ENCODE data around the gene SRD5A3. TPM values are rescaled to one million over a fixed set of nuclear protein-coding genes. Genes with fewer than 3 reads are reported as not detected.

Gene SRD5A3
- total RNA-seq, 1 donor from 2014 or later: 39.5 TPM

GRCh38 chr4:55363691-55364351 lies 17.8 kb downstream of the SRD5A3 start:
- Histone ChIP-seq H3K9ac (ENCODE audit: low read length) (no peak overlapping the region), H2AFZ (ENCODE audit: low read depth, low read length) (no peak overlapping the region), H3K36me3 (ENCODE audit: insufficient read depth, low read length) (no peaks in the 10 kb centered on the region), H3K79me2 (ENCODE audit: insufficient read depth, low read length) (no peaks in the 10 kb centered on the region), H3K4me3 (ENCODE audit: insufficient read depth, low read depth, low read length) (no peak overlapping the region), H3K9me3 (ENCODE audit: insufficient read depth, low read depth, low read length) (no peaks in the 10 kb centered on the region), H4K20me1 (ENCODE audit: insufficient read depth, low read length) (no peaks in the 10 kb centered on the region), H3K27me3 (ENCODE audit: insufficient read depth, low read length) (no peaks in the 10 kb centered on the region), H3K4me1 (ENCODE audit: insufficient read depth, low read length) (peaks cover 13% of the 10 kb centered on the region), H3K27ac (ENCODE audit: low read depth, low read length) (no peak overlapping the region), H3K4me2 (ENCODE audit: low read length) (no peak overlapping the region)
- Mint-ChIP-seq H3K36me3 (ENCODE audit: low read depth, unreplicated experiment) (peaks cover 15% of the 10 kb centered on the region), H3K4me1 (ENCODE audit: low read depth, unreplicated experiment) (peaks cover 2% of the 10 kb centered on the region), H3K4me3 (ENCODE audit: unreplicated experiment) (no peak overlapping the region), H3K9me3 (ENCODE audit: unreplicated experiment) (no peaks in the 10 kb centered on the region), H3K27ac (ENCODE audit: unreplicated experiment) (no peak overlapping the region), H3K27me3 (ENCODE audit: low read depth, unreplicated experiment) (no peaks in the 10 kb centered on the region)
- FAIRE-seq (peak; percentile 41), DNase-seq (ENCODE audit: low read depth) (no peak)
- TF ChIP-seq EZH2 (IDR thresholded peaks at IDR 0.05; ENCODE audit: insufficient read depth, low read length): no peak
- TF ChIP-seq CTCF (IDR thresholded peaks at IDR 0.05; ENCODE audit: insufficient read depth, low read depth, low read length): no peak

- H3K27me3 ChIP-seq (ENCODE audit: insufficient read depth, low read length): no peaks in the 10 kb centered on the region
- H3K9ac ChIP-seq (ENCODE audit: low read length): no peak overlapping the region
- no peak overlapping the region for H3K4me3 Mint-ChIP-seq (ENCODE audit: unreplicated experiment)
- no peaks in the 10 kb centered on the region for H3K9me3 ChIP-seq (ENCODE audit: insufficient read depth, low read depth, low read length)
- H3K4me1 Mint-ChIP-seq (ENCODE audit: low read depth, unreplicated experiment): no peaks in the 10 kb centered on the region
- no peak overlapping the region for H3K27ac ChIP-seq (ENCODE audit: low read depth, low read length)
- no peaks in the 10 kb centered on the region for H3K27me3 Mint-ChIP-seq (ENCODE audit: low read depth, unreplicated experiment)
- no peak for TF ChIP-seq EZH2 (IDR thresholded peaks at IDR 0.05; ENCODE audit: insufficient read depth, low read length)
- no peak for TF ChIP-seq CTCF (IDR thresholded peaks at IDR 0.05; ENCODE audit: insufficient read depth, low read depth, low read length)
- H3K4me1 ChIP-seq (ENCODE audit: insufficient read depth, low read length): peaks cover 6% of the 10 kb centered on the region
- FAIRE-seq (no peak), DNase-seq (ENCODE audit: low read depth) (no peak)
- H3K36me3 Mint-ChIP-seq (ENCODE audit: low read depth, unreplicated experiment): peaks cover 15% of the 10 kb centered on the region
- no peaks in the 10 kb centered on the region for H4K20me1 ChIP-seq (ENCODE audit: insufficient read depth, low read length)
- H3K79me2 ChIP-seq (ENCODE audit: insufficient read depth, low read length): no peaks in the 10 kb centered on the region
- H2AFZ ChIP-seq (ENCODE audit: low read depth, low read length): no peak overlapping the region
- no peak overlapping the region for H3K4me2 ChIP-seq (ENCODE audit: low read length)
- H3K9me3 Mint-ChIP-seq (ENCODE audit: unreplicated experiment): no peaks in the 10 kb centered on the region
- no peaks in the 10 kb centered on the region for H3K36me3 ChIP-seq (ENCODE audit: insufficient read depth, low read length)
- no peak overlapping the region for H3K27ac Mint-ChIP-seq (ENCODE audit: unreplicated experiment)
- H3K4me3 ChIP-seq (ENCODE audit: insufficient read depth, low read depth, low read length): no peak overlapping the region
Observed at GRCh38 chr4:55364691-55365344, 18.8 kb downstream of the SRD5A3 start.

GRCh38 chr4:55365345-55365728 lies 19.3 kb downstream of the SRD5A3 start:
- H3K27me3 ChIP-seq (ENCODE audit: insufficient read depth, low read length): no peaks in the 10 kb centered on the region
- H2AFZ ChIP-seq (ENCODE audit: low read depth, low read length): no peak overlapping the region
- H3K4me1 Mint-ChIP-seq (ENCODE audit: low read depth, unreplicated experiment): no peaks in the 10 kb centered on the region
- no peak for TF ChIP-seq EZH2 (IDR thresholded peaks at IDR 0.05; ENCODE audit: insufficient read depth, low read length)
- no peak for TF ChIP-seq CTCF (IDR thresholded peaks at IDR 0.05; ENCODE audit: insufficient read depth, low read depth, low read length)
- H3K36me3 ChIP-seq (ENCODE audit: insufficient read depth, low read length): no peaks in the 10 kb centered on the region
- no peaks in the 10 kb centered on the region for H4K20me1 ChIP-seq (ENCODE audit: insufficient read depth, low read length)
- H3K4me3 Mint-ChIP-seq (ENCODE audit: unreplicated experiment): no peak overlapping the region
- no peaks in the 10 kb centered on the region for H3K9me3 ChIP-seq (ENCODE audit: insufficient read depth, low read depth, low read length)
- H3K4me2 ChIP-seq (ENCODE audit: low read length): no peak overlapping the region
- no peaks in the 10 kb centered on the region for H3K79me2 ChIP-seq (ENCODE audit: insufficient read depth, low read length)
- FAIRE-seq (no peak), DNase-seq (ENCODE audit: low read depth) (no peak)
- H3K4me1 ChIP-seq (ENCODE audit: insufficient read depth, low read length): peaks cover 6% of the 10 kb centered on the region
- no peaks in the 10 kb centered on the region for H3K9me3 Mint-ChIP-seq (ENCODE audit: unreplicated experiment)
- peaks cover 15% of the 10 kb centered on the region for H3K36me3 Mint-ChIP-seq (ENCODE audit: low read depth, unreplicated experiment)
- H3K27me3 Mint-ChIP-seq (ENCODE audit: low read depth, unreplicated experiment): no peaks in the 10 kb centered on the region
- no peak overlapping the region for H3K27ac ChIP-seq (ENCODE audit: low read depth, low read length)
- H3K9ac ChIP-seq (ENCODE audit: low read length): no peak overlapping the region
- H3K4me3 ChIP-seq (ENCODE audit: insufficient read depth, low read depth, low read length): no peak overlapping the region
- H3K27ac Mint-ChIP-seq (ENCODE audit: unreplicated experiment): no peak overlapping the region
